GM21576 (cell line): ENCODE measurements around the gene TMIE.

Experiments
- ATAC-seq: cut with Tn5 transposase; IDR thresholded peaks from one replicate; pipeline ENCODE4 v1.9.1; 2021; ENCODE audit warnings: mild to moderate bottlenecking, moderate library complexity; ENCODE audit not compliant: unreplicated experiment

The TMIE gene

DNA sequence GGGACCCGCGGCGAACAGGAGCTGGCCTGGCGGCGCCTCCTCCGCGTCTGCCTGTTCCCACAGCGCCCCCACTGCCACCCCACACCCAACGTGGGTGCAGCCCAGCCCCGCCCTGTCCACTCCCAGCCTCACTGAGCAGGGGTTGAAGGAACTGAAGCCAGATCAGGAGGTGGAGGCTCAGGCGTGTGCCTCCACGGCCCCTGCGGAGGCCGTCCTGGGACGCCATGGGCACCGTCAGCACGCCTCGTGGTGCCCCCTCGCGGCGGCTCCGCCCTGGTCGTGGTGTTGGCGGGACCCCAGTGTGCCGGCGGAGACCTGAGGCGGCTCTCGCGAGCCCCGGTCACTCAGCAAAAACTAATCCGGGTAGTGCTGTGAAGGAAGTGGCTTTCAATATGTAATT is 55.5 kb downstream of the TMIE start:
- no peak for ATAC-seq

DNA sequence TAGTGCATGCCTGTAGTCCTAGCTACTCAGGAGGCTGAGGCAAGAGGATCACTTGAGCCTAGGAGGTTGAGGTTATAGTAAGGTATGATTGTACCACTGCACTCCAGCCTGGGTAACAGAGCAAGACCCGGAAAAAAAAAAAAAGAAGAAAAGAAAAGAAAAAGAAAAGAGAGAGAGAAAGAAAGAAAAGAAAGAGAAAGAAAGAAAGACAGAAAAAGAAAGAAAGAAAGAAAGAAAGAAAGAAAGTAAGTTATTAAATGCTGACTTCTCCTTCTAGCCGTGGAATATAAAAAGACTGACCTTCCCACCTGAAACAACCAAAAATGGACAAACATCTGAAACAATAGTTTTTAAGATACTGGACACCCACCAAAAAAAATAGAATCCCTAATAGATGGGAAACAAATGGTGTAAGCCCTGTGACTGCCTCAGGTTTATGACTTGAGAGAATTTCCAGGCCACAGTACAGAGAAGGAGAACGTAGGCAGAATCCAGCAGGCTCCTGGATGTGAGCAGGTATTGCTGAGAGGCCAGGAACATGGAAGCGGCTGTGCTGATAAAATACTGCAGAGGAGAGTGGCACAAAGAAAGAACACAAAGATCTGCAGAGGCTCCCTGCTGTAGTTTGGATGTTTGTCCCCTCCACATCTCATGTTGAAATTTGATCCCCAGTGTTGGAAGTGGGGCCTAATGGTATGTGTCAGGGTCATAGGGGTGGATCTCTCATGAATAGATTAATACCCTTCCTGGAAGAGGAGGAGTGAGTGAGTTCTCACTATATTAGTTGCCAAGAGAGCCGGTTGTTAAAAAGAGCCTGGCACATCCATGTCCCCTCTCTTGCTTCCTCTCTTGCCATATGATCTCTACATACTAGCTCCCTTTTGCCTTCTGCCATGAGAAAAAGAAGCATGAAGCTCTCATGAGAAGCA is 58.3 kb downstream of the TMIE start:
- ATAC-seq = no peak
